HG02798 (cell line): ENCODE measurements around the gene SEMA3A.
"Not testable (repeated sequence)": the region's sequence is repeated elsewhere in the genome, so short reads cannot be mapped to it uniquely, and the experiment has no call there.

Experiments used
- ATAC-seq: cut with Tn5 transposase; IDR thresholded peaks from one replicate; pipeline ENCODE4 v1.9.1; 2021; ENCODE audit warnings: mild to moderate bottlenecking; ENCODE audit not compliant: unreplicated experiment, poor library complexity

Gene SEMA3A

DNA sequence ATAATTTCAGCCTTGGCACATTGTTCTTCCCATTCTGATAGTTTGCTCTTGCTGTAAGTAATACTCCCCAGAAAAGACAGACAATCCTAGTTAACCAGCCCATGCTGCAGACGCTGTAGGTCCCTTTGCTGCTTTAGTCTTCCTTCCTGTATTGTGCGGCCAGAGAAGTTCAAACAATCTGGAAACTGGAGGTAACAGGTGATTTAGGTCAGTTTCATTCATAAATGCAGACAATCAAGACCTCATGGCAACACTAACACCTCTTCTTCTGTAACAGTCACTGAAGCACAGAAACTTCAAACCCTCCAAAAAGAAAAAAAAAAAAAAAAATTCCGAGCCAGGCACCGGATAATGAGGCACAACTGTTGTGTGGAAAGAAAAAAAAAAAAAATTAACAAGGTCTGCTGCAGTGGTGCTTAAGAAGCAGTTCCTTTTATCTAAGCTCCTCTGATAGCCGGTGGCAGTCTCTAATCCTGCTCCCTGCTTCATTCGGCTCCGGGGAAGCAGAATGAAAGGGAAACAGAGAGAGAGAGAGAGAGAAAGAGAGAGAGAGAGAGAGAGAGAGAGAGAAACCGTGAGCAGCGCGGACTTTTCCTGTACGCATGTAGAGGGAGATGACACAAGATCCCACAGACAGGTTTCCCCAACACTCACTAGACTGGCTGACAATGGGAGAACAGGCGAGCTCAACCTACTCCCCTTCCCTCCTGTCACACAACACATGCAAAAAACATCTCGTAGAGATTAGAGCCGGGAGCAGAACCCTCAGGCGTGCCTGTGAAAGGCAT is at the start of gene SEMA3A:
Gene SEMA3A (minus strand): TSS at position 306 of the 788 bp plus-strand sequence. CDS start 203 bp downstream, at position 103.
- peak; percentile 35 for ATAC-seq

DNA sequence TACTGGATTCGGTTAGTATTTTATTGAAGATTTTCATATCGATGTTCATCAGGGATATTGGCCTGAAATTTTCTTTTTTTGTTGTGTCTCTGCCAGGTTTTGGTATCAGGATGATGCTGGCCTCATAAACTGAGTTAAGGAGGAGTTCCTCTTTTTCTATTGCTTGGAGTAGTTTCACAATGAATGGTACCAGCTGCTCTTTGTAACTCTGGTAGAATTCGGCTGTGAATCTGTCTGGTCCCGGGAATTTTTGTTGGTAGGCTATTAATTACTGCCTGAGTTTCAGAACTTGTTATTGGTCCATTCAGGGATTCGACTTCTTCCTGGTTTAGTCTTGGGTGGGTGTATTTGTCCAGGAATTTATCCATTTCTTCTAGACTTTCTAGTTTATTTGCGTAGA is 48.4 kb upstream of the SEMA3A start:
- not testable (repeated sequence) for ATAC-seq

DNA sequence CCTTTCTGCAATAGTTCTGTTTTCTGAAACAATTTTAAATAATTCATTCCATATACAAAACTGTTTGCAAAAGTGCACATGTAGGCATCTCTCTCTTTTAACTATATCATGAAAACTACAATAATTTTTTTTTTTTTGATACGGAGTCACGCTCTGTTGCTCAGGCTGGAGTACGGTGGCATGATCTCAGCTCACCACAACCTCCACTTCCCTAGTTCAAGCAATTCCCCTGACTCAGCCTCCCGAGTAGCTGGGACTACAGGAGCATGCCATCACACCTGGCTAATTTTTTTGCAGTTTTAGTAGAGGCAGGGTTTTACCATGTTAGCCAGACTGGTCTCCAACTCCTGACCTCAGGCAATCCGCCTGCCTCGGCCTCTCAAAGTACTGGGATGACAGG is 44.0 kb upstream of the SEMA3A start:
- ATAC-seq: no peak

DNA sequence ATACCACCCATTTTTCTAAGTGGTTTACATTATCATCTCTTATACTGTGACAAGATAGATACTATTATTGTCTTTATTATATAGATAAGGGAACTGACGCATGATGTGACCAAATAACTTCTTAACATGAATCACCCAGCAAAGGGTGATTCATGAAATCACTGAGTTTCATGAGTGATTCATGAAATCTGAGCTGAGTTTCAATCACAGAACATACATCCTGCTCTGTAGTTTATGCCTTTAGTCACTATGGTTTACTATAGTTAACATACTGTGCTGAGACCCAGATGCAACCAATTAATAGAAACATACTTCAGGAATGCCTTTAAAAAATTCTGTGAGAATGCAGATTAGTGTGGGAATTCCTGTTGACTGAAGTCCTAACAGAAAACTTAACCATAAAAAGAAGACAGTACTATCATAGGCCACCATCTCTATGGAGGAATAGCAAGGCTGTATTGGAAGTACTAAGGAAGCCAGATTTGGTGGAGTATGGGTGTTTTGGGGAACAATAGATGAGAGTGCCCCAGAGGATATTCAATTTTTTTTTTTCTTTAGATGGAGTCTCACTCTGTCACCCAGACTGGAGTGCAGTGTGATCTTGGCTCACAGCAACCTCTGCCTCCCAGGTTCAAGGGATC is 43.1 kb upstream of the SEMA3A start:
- no peak for ATAC-seq

DNA sequence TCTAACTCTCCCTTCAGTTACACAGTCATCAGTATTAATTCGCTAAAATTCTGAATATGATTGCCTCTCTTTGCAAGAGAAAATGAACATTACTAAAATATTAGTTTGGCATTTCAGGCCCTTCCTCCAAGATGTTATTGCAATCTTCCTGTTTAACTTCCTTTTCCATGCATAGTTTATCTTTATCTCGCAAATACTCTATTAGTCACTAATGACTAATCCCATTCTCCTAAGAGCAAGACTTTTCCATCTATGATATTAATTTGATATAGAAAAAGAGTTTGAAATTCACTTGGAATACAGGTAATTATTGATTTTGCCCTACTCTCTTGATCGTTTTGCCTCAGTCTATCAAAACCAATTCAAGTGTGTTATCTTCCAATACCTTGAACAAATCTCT is 41.8 kb upstream of the SEMA3A start:
- no peak for ATAC-seq

DNA sequence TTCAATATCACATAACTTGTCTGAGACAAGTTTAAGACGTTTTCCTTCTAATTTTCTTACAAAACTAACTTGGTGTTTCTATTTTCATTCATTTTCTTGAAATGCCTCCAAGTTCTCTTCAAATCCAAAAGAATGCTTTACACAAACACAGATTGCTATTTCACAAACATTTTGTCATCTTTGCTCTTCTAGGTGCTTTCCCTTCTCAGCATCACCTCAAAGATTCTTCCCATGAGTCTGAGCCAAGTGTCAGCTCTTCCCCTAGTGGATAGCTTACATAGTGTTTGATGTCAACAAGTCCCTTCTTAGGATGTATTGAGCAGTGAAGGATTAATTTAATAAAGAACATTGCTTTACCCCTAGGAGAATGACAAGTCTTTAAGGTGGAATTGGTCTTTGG is 38.1 kb upstream of the SEMA3A start:
- ATAC-seq: no peak

DNA sequence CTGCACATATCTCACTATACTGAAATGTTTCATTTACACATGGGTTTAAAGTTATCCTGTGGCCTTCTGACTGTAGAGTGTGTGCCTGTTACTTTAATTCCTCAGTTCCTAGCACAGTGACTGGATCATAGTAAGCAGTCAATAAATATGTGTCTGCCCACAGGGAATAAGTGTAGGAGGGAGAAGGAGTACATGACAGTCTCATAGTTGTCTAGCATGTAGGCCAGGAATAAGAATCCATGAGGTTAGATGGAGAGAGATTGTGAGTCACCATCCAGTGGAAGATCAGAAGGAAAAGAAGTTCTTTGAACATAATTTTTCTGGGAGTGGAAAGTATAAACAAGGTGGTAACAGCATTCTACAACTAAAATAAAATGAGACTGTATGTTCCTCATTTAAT is 36.6 kb upstream of the SEMA3A start:
- no peak for ATAC-seq

DNA sequence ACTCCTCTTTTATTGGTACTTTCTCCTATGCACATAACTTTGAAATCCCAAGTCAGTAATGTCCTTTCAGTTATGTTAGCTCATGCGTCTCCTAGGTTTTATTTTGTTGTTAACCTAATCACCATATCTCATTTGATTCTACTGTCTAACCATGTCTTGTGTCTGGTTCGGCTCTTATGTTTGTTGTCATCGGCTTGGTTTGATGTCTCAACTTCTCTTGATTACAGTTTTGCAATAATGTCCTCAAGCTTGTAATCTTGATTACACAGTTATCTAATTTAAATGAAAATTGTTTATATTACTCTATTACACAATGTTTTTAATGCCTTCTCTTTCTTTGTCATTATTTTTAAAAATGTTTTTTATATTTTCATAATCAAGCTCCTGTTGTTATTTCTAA is 35.9 kb upstream of the SEMA3A start:
- no peak for ATAC-seq

DNA sequence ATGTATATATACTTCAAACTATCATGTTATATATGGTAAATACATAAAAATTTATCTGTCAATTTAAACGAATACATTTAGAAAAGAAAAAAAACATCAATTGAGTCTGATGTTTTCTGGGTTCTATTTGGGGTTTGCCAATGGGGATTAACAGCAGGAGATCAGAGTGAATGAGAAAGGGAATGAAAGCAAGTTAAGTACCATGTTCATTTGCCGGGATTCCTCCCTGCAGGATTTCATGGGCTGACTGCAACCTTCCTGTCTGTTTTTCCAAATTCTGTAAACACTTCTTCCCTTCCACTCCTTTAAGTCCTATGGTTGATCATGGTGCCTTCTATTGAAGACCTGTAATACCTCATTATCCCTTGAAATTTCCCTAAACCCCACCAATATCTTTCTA is 33.9 kb upstream of the SEMA3A start:
- no peak for ATAC-seq

DNA sequence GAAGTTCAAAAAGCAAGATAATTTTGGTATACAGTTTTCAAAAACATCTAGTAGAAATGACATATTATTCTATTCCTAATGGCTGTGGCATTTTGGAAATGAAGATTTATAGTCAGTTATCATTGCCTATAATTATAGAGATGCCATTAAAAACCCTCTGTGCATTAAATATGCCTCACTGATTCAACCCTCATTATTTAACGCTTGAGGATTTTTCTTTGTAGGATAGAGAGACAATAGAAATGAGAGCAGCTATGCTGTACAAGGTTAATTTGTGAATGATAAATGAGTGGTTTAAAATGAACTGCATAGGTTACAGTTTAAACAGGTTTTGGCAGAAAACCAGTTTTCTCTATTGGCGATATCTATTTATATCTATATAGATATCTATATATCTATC is 32.2 kb upstream of the SEMA3A start:
- no peak for ATAC-seq

DNA sequence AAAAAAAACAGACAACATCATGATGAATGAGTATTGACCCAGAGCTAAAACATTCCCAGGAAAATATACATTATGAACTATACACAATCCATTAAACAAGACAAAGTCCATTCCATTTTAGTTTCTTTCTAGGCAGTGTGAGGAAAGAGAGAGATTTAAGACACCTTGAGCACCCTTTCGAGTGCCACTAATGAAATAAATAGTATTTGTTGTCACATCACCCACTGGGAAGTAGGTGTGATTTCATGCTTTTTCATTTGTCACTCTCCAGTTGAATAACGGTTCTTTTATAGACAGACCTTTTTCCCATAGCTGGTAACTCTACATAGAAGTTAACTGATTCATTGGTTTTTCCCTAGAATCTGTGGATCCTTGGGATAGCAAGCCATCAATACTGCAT is 29.9 kb upstream of the SEMA3A start:
- no peak for ATAC-seq

DNA sequence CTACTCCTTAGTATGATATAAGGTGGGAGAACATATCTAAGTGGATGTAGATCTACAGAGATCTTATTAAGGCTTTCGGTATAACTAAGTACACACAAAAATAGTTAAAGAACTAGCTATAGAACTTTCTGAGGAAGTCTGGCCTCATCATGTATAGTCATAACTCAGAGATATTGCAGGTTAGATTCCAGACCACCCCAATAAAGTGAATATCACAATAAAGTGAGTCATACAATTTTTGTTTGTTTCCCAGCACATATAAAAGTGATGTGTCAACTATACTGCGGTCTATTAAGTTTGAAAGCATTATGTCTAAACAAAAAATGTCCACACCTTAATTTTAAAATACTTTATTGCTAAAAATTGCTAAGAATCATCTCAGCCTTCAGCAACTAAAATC is 24.7 kb upstream of the SEMA3A start:
- no peak for ATAC-seq

DNA sequence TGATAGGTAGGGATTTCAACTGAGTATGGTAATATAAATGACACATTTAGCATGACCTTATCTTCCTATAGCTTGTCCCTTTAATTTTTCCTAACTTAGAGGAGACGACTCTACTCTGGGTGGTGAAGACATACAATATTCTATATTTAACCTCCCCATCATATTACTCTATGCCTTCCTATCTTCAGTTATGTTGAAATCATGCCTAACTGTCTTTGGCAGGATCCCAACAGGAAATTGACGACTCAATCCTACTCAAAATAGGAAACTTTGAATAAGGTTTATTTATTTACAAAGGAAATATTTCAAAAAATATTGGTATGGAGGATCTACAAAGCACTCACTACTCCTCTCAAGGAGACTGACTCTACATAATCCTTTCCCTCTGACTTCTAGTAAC is 24.1 kb upstream of the SEMA3A start:
- ATAC-seq: no peak

DNA sequence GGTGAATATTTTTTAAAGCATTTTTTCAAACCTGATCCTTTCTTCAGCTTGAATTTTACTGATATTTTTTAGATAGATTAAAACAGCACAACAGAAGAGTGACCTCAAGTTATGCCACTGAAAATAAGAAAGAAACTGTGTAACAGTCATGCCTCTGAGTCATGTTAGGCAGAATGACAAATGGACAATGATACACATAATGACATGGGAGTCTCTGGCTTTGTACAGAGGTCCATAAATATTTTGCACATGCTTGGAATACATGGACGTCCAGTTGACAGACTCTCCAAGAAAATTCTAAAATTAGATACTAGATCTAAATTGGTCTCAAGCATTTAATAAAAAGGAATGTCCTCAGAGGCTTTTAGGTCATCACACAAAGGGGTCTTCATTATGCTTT is 21.9 kb upstream of the SEMA3A start:
- no peak for ATAC-seq

DNA sequence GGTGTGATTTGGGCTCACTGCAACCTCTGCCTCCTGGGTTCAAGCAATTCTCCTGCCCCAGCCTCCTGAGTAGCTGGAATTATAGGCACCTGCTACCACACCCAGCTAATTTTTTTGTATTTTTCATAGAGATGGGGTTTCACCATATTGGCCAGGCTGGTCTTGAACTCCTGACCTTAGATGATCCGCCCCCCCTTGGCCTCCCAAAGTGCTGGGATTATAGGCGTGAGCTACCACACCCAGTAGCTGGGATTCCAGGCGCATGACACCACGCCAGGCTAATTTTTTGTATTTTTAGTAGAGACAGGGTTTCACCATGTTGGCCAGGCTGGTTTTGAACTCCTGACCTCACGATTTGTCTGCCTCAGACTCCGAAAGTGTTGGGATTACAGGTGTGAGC is 20.2 kb upstream of the SEMA3A start:
- not testable (repeated sequence) for ATAC-seq

DNA sequence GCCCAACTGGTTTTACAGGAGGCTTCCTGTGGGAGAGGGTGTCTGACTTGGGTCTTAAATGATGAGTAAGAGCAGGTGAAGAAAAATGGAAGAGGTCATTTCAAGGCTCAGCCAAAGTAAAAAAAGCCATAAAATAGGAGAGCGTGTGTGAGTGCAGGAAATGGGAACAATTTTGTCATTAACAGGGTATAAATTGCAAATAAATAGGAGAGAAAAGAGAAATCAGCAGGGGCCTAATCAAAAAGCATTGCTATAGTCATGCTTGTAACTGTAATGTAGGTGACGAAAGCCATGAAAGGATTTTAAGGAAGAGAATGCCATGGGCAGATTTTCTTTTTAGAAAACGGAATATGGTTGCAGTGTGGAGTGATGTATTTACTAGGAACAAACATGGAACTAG is 15.7 kb upstream of the SEMA3A start:
- ATAC-seq: no peak

DNA sequence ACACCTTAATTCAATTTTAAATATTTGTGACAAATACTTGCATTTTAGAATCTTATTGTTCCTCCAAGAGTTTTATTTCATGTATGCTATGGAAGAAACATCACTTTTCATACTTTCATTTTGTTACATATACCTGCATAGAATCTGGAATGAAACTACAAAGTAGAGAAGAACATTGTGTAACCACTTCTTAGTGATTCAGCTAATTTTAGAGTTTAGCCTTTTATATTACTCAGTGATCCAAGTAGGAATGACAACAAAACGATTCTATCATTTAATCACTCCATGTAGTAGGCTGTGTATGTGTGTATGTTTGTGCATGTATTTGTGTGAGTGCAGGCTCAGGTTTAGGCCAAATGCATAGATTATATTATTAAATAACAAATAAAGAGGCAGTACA is 14.4 kb upstream of the SEMA3A start:
- ATAC-seq: no peak

DNA sequence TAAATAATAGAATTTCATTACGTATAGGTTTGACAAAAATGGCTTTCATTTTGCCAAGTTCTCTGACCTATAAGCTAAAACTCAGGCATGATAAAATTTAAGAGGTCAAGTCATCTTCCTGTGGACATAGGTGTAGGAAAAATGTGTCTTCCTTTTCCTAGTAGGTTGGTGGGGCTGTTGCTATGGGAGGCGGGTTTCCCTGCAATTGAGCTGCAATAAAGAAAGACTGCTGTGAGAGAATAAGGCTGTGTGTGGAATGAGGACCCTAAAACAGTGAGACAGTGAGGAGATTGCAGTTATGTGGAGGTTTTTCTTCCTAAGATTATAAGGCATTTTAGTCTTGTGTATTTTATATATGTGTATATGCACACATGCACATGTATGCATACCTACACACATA is 13.0 kb upstream of the SEMA3A start:
- no peak for ATAC-seq

DNA sequence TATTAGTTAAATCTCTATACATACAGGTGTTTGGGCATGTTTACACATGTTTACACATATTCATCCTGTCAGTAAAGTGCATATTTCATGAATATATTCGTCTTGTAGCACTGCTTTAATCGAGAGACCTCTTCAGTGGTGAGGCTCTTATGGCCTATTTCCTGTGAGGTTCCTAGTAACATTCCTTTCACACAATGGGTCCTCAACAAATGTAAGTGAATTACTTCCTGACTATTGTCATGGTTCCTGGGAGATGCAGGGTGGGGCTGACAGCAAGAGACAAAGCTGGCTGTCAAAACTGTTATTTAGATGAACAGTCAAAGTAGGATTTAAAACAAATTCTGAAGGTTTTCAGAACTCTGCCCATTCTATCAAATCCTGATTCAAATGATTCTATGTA is 12.4 kb upstream of the SEMA3A start:
- no peak for ATAC-seq

DNA sequence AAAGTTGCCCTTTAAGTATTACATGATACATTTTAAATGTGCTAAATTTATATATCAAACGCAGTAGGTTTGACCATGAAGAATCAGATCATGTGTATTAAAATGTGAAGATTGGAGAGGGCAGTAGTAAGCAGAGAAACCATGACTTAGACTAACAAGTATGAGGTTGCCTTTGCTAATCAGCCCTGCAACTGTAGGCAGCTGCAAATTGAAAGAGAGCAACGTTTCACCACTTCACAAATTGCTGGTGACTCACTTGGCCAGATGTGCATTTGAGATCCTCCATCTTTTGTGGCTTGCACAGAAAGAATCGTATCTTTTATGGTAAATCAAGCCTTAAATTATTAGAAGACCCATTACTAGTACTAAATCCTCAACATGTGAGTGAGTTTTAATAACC is 10.1 kb upstream of the SEMA3A start:
- no peak for ATAC-seq

DNA sequence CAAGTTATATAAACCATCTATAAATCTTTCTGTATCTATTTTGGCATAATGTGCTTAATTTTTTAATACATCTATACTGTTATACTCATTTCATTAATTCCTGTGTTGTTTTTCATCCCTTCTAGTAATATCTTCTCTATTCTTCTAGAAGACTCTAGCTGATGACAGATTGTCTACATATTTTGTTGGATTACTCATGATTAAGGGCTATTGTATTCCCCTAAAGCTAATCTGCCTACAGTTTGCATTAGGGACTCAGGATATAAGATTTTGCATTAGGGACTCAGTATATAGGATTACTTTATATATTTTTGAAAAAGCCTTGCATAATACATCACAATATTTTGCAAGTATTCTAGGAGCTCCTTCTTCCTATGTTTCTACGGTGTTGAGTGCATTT is 8.3 kb upstream of the SEMA3A start:
- ATAC-seq: no peak

DNA sequence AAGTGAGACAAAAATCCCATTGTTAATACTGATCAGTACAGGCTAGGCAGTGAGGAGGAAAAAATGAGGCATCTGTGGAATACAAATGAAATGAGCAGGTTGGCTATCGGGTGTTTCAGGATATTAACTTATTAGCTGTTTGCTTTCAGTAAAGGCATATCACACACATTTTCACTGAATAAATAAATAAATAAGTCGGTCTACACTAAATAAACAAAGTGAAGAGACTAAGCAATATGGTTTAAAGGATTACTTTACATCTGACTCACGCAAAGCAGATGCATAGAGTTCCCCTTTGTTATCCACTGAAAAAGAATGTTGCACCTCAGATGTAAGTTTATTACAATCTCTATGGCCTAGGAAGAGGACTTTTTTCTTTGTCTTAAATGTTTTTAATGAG is 6.3 kb upstream of the SEMA3A start:
- no peak for ATAC-seq
